WERI-Rb-1 (cell line): ENCODE data around the gene RASGRF1.

Experiments
- DNase-seq: peaks from one replicate; pipeline ENCODE4 v3.0.0-alpha.2; 2020
- H3K27ac ChIP-seq: fragments of 250-450 bp; sonication (Bioruptor Pico); 2 replicates; pipeline ENCODE4 v1.5.1; 2020; ENCODE audit warnings: mild to moderate bottlenecking, moderate library complexity
- H3K27me3 ChIP-seq: fragments of 250-450 bp; sonication (Bioruptor Pico); 2 replicates; pipeline ENCODE4 v1.5.1; 2021; ENCODE audit warnings: mild to moderate bottlenecking, low read depth, moderate library complexity; ENCODE audit not compliant: insufficient read depth, severe bottlenecking
- H3K36me3 ChIP-seq: fragments of 250-450 bp; sonication (Bioruptor Pico); 2 replicates; pipeline ENCODE4 v1.5.1; 2020; ENCODE audit warnings: mild to moderate bottlenecking, moderate library complexity
- H3K4me3 ChIP-seq: 2 replicates; pipeline ENCODE4 v1.5.1; 2011; ENCODE audit warnings: low read depth, mild to moderate bottlenecking, control low read depth, low read length
- H3K9me3 ChIP-seq: fragments of 250-450 bp; sonication (Bioruptor Pico); 2 replicates; pipeline ENCODE4 v1.5.1; 2021; ENCODE audit warnings: mild to moderate bottlenecking, moderate library complexity; ENCODE audit not compliant: severe bottlenecking
- CTCF ChIP-seq: IDR thresholded peaks from 2 replicates; pipeline ENCODE4 v1.5.1; 2011; ENCODE audit warnings: low read depth, mild to moderate bottlenecking, control low read depth, inconsistent platforms, low read length

The RASGRF1 gene

GRCh38 chr15:78956937-78957336 is 133.6 kb downstream of the RASGRF1 start:
- no peak overlapping the region for H3K4me3 ChIP-seq
- no peaks in the 10 kb centered on the region for H3K36me3 ChIP-seq
- no peaks in the 10 kb centered on the region for H3K27me3 ChIP-seq
- no peaks in the 10 kb centered on the region for H3K9me3 ChIP-seq
- no peak for TF ChIP-seq CTCF
- no peak overlapping the region for H3K27ac ChIP-seq
- no peak for DNase-seq

GRCh38 chr15:78955355-78955754 is 135.2 kb downstream of the RASGRF1 start:
- no peak for TF ChIP-seq CTCF
- DNase-seq = no peak
- H3K36me3 ChIP-seq = no peaks in the 10 kb centered on the region
- H3K9me3 ChIP-seq = no peaks in the 10 kb centered on the region
- no peak overlapping the region for H3K27ac ChIP-seq
- no peaks in the 10 kb centered on the region for H3K27me3 ChIP-seq
- no peak overlapping the region for H3K4me3 ChIP-seq

GRCh38 chr15:78951841-78952238 is 138.7 kb downstream of the RASGRF1 start:
- Histone ChIP-seq H3K27ac (peak overlapping the region; percentile 62), H3K9me3 (no peaks in the 10 kb centered on the region), H3K36me3 (no peaks in the 10 kb centered on the region), H3K27me3 (no peaks in the 10 kb centered on the region), H3K4me3 (no peak overlapping the region)
- no peak for DNase-seq
- TF ChIP-seq CTCF = no peak

- H3K27me3 ChIP-seq = no peaks in the 10 kb centered on the region
- H3K27ac ChIP-seq = peak overlapping the region; percentile 62
- peak; percentile 53 for DNase-seq
- no peaks in the 10 kb centered on the region for H3K36me3 ChIP-seq
- no peak overlapping the region for H3K4me3 ChIP-seq
- H3K9me3 ChIP-seq = no peaks in the 10 kb centered on the region
- peak; percentile 56 for TF ChIP-seq CTCF
Measured at GRCh38 chr15:78950902-78951840, 139.4 kb downstream of the RASGRF1 start.

- no peaks in the 10 kb centered on the region for H3K9me3 ChIP-seq
- no peak for TF ChIP-seq CTCF
- H3K36me3 ChIP-seq = no peaks in the 10 kb centered on the region
- H3K4me3 ChIP-seq = no peak overlapping the region
- no peaks in the 10 kb centered on the region for H3K27me3 ChIP-seq
- peak overlapping the region; percentile 2; the same call in 1 of the 2 replicates for H3K27ac ChIP-seq
- no peak for DNase-seq
Measured at GRCh38 chr15:78950343-78950742, 140.2 kb downstream of the RASGRF1 start.

- Histone ChIP-seq H3K27ac (no peak overlapping the region), H3K4me3 (no peak overlapping the region), H3K27me3 (no peaks in the 10 kb centered on the region), H3K9me3 (no peaks in the 10 kb centered on the region), H3K36me3 (no peaks in the 10 kb centered on the region)
- no peak for DNase-seq
- no peak for TF ChIP-seq CTCF
Measured at GRCh38 chr15:78949461-78949860, 141.1 kb downstream of the RASGRF1 start.
